SK-N-MC (cell line): Measurements from ENCODE around the gene YBX2.
A peak's percentile ranks its signal among the peaks of the same experiment; 100 is the strongest.

Experiments used
- DNase-seq: peaks from one replicate; pipeline ENCODE4 v3.0.0-alpha.2; 2011; ENCODE audit warnings: low read depth, low spot score
- H3K27ac ChIP-seq: fragments of 200-600 bp; sonication (generic); 2 replicates; pipeline ENCODE4 v1.5.1; 2016; ENCODE audit warnings: mixed run types
- H3K36me3 ChIP-seq: fragments of 200-600 bp; sonication (generic); 2 replicates; pipeline ENCODE4 v1.6.1; 2017; ENCODE audit warnings: antibody characterized with exemption, low read length, mixed read lengths; ENCODE audit not compliant: insufficient read depth
- H3K4me3 ChIP-seq: fragments of 200-600 bp; sonication (generic); 2 replicates; pipeline ENCODE4 v1.5.1; 2016
- H3K9ac ChIP-seq: fragments of 200-600 bp; sonication (generic); 2 replicates; pipeline ENCODE4 v1.8.0; 2017; ENCODE audit warnings: mixed run types, mixed read lengths; ENCODE audit not compliant: insufficient read length
- H3K9me3 ChIP-seq: fragments of 200-600 bp; sonication (generic); 2 replicates; pipeline ENCODE4 v1.6.1; 2017; ENCODE audit warnings: low read depth, mild to moderate bottlenecking, antibody characterized with exemption, low read length, moderate library complexity, mixed read lengths
- EZH2 ChIP-seq: fragments of 200-600 bp; sonication (generic); IDR thresholded peaks from one replicate; pipeline ENCODE4 v1.6.1; 2017; ENCODE audit warnings: antibody characterized with exemption
- FOXP2 ChIP-seq: optimal IDR thresholded peaks from 2 replicates; pipeline ENCODE3; 2011; ENCODE audit warnings: mild to moderate bottlenecking, moderate library complexity; ENCODE audit not compliant: insufficient read depth; ENCODE audit errors: extremely low read length, control extremely low read depth
- POLR2AphosphoS5 ChIP-seq: IDR thresholded peaks from 2 replicates; pipeline ENCODE4 v1.6.1; 2012; ENCODE audit warnings: mild to moderate bottlenecking, low read depth, low read length, borderline replicate concordance

Gene YBX2

DNA sequence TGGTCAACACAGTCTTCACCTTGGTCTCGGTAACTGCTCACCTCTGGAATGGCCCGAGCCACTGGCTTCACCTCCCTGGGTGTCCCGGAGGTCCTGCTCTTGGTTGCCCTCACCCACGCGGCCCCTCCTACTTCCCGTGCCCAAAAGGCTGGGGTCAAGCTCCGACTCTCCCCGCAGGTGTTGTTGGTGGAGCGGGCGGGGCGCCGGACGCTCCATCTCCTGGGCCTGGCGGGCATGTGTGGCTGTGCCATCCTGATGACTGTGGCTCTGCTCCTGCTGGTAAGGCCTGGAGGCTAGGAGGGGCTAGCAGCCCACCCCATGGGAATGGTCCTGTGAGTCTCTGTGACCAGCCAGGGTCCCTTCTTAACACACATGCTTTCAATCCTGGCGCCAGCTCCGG is 9.5 kb downstream of the YBX2 start:
- Histone ChIP-seq H3K36me3 (no peaks in the 10 kb centered on the region), H3K27ac (no peak overlapping the region), H3K9me3 (no peaks in the 10 kb centered on the region), H3K9ac (no peak overlapping the region), H3K4me3 (no peak overlapping the region)
- DNase-seq: no peak
- TF ChIP-seq EZH2: no peak
- no peak for TF ChIP-seq FOXP2
- TF ChIP-seq POLR2AphosphoS5: no peak

DNA sequence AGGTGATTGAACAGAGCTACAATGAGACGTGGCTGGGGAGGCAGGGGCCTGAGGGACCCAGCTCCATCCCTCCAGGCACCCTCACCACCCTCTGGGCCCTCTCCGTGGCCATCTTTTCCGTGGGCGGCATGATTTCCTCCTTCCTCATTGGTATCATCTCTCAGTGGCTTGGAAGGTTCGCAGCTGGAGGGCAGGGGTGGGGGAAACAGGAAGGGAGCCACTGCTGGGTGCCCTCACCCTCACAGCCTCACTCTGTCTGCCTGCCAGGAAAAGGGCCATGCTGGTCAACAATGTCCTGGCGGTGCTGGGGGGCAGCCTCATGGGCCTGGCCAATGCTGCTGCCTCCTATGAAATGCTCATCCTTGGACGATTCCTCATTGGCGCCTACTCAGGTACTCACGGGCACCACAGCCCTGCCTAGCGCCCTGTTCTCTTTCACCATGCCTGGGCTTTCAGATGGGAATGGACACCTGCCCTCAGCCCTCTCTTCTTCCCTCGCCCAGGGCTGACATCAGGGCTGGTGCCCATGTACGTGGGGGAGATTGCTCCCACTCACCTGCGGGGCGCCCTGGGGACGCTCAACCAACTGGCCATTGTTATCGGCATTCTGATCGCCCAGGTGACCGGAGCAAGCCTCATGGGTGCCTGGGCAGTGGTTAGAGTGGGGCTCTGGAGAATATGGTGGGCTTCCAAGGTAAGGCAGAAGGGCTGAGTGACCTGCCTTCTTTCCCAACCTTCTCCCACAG is 10.8 kb downstream of the YBX2 start:
- Histone ChIP-seq H3K4me3 (no peak overlapping the region), H3K9ac (no peak overlapping the region), H3K9me3 (no peaks in the 10 kb centered on the region), H3K36me3 (no peaks in the 10 kb centered on the region), H3K27ac (no peak overlapping the region)
- DNase-seq: no peak
- TF ChIP-seq POLR2AphosphoS5 (no peak), FOXP2 (no peak), EZH2 (no peak)

DNA sequence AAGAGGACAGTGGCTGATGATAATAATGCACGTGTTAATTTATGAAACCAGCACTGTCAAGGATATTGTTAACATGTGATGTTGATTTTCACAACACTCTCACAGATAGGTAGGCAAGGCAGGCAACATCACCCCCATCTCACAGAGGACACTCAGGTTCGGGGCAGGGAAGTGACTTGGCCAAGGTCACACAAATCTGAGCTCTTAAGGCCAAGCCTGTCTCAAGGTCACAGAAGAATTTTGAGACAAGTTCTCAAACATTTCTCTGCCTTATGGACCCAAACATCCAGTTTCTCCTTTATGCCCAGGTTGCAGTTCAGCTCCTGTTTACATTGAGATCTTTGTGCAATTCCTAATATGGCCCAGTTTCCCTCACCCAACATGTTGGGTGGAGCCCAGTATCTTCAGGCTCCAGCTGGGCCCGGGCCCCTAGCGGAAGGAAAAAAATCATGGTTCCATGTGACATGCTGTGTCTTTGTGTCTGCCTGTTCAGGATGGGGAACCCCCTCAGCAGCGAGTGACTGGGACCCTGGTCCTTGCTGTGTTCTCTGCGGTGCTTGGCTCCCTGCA is 11.6 kb downstream of the YBX2 start:
- no peak for TF ChIP-seq FOXP2
- no peak for TF ChIP-seq EZH2
- no peak for TF ChIP-seq POLR2AphosphoS5
- Histone ChIP-seq H3K4me3 (no peak overlapping the region), H3K9ac (no peak overlapping the region), H3K36me3 (no peaks in the 10 kb centered on the region), H3K27ac (no peak overlapping the region), H3K9me3 (no peaks in the 10 kb centered on the region)
- DNase-seq: no peak

DNA sequence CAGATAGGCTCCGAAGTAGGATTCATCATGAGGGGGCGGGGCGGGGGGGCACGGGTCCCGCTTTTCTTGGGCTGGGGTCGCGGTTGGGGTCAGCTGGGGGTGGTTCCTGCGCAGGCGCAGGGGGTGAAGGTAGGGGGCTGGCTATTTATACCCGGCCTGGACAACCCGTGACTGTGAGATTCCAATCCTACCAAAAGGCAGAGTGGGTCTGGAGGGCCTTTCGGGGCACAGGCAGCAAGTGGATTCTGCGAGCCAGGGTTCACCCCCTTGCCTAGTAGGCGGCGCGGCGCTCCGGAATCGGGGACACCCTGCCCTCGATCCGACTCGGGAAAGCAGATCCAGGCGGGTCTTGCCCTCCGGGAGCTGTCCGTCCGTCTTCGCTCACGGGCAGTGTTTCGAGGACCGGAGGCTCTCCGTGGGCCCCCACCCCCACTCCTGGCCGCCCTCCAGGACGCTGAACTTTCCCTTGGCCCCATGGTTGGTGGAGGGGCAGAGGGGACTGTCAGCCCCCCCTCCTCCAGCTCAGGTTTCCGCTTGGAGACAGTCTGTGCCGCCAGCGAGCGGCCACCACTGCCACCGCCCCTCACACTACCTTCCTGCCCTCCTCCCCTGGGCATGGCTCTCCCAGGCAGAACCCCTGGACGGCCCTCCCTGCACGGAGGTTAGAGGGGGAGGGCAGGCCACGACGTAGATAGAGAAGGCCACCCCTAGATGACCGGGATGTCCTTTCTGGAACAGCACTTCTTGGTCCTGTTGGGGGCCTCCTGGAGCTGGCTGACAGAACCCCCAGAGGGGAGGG is 12.3 kb downstream of the YBX2 start:
- DNase-seq: no peak
- TF ChIP-seq EZH2: no peak
- no peak for TF ChIP-seq POLR2AphosphoS5
- TF ChIP-seq FOXP2: no peak
- no peak overlapping the region for H3K27ac ChIP-seq
- peak overlapping the region; percentile 64 for H3K9ac ChIP-seq
- no peaks in the 10 kb centered on the region for H3K36me3 ChIP-seq
- no peaks in the 10 kb centered on the region for H3K9me3 ChIP-seq
- peak overlapping the region; percentile 87 for H3K4me3 ChIP-seq

DNA sequence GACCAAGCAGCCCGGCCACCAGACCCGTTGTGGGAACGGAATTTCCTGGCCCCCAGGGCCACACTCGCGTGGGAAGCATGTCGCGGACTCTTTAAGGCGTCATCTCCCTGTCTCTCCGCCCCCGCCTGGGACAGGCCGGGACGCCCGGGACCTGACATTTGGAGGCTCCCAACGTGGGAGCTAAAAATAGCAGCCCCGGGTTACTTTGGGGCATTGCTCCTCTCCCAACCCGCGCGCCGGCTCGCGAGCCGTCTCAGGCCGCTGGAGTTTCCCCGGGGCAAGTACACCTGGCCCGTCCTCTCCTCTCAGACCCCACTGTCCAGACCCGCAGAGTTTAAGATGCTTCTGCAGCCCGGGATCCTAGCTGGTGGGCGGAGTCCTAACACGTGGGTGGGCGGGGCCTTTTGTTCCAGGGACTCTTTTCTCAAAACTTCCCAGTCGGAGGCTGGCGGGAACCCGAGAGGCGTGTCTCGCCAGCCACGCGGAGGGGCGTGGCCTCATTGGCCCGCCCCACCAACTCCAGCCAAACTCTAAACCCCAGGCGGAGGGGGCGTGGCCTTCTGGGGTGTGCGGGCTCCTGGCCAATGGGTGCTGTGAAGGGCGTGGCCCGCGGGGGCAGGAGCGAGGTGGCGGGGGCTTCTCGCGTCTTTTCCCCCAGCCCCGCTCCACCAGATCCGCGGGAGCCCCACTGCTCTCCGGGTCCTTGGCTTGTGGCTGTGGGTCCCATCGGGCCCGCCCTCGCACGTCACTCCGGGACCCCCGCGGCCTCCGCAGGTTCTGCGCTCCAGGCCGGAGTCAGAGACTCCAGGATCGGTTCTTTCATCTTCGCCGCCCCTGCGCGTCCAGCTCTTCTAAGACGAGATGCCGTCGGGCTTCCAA is 13.1 kb downstream of the YBX2 start, which contains the start of gene SLC2A4:
Gene SLC2A4 (plus strand): TSS at position 645 of the 879 bp plus-strand sequence. CDS start 217 bp downstream, at position 862.
- peak; percentile 61 for DNase-seq
- Histone ChIP-seq H3K36me3 (no peaks in the 10 kb centered on the region), H3K9me3 (no peaks in the 10 kb centered on the region), H3K9ac (peak within 1 kb of the TSS; percentile 64), H3K4me3 (peak within 1 kb of the TSS; percentile 87), H3K27ac (no peak within 1 kb of the TSS)
- no peak for TF ChIP-seq EZH2

DNA sequence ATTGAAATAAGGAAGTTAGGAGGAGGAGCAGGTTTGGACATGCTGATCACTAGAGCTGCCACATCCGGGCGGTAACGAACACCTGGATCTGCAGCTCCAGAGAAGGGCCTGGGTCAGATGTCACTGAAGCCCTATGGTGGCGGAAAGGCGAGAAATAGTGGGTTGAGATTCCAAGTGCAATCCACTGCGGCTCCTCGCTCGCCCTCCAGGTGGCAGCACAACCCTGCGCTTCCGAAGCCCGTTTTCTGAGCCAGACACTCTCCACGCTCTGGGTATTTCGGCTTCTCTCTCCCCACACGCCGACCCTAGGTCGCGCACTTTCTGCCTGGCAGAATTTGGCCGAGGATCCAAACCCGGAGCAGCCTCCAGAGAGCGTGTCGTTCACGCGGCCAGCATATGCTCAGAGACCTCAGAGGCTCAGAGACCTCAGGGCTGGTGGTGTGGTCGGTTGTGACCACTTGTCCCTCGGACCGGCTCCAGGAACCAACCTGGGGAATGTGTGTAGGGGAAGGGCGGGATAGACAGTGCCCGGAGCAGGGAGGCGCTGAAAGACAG is 13.8 kb downstream of the YBX2 start:
- no peaks in the 10 kb centered on the region for H3K36me3 ChIP-seq
- DNase-seq: no peak
- peak overlapping the region; percentile 87 for H3K4me3 ChIP-seq
- H3K9me3 ChIP-seq: no peaks in the 10 kb centered on the region
- peak overlapping the region; percentile 13 for H3K9ac ChIP-seq
- no peak for TF ChIP-seq POLR2AphosphoS5
- no peak for TF ChIP-seq FOXP2
- no peak for TF ChIP-seq EZH2
- H3K27ac ChIP-seq: no peak overlapping the region

DNA sequence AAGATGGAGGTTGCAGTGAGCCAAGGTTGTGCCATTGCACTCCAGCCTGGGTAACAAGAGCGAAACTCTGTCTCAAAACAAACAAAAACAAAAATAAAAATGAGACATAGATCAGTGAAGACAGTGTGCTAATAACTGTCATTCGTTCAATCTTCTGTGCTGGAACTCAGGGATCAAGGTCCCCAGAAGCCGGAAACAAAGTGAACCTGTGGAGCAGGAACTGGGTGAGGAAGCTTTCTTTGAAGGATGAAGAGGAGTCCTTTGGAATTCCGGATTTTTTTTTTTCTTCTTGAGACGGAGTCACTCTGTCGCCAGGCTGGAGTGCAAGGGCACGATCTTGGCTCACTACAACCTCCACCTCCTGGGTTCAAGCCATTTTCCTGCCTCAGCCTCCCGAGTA is 15.0 kb downstream of the YBX2 start:
- no peak for DNase-seq
- Histone ChIP-seq H3K9me3 (no peaks in the 10 kb centered on the region), H3K27ac (no peak overlapping the region), H3K9ac (no peak overlapping the region), H3K36me3 (no peaks in the 10 kb centered on the region), H3K4me3 (no peak overlapping the region)
- TF ChIP-seq EZH2 (no peak), FOXP2 (no peak), POLR2AphosphoS5 (no peak)

DNA sequence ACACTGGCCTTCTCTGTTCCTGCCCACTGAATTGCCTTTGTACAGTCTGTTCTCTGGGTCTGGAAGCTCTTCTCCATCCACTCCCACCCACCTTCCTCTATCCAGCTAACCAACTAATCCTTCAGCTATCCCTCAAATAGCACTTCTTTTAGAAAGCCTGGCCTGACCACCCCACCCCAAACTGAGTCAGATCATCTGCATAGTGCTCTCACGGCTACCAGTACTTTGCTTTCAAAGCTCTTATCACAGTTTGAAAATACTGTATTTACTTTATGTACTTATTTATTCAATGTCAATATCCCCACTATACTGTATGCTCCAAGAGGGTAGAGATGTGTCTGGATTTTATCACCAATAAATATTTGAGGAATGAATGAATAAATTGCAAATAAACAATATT is 27.7 kb downstream of the YBX2 start:
- no peak for TF ChIP-seq EZH2
- TF ChIP-seq POLR2AphosphoS5: no peak
- TF ChIP-seq FOXP2: no peak
- H3K27ac ChIP-seq: no peak overlapping the region
- no peak overlapping the region for H3K9ac ChIP-seq

More for the DNA sequence above, 27.7 kb downstream of the YBX2 start:
- Histone ChIP-seq H3K4me3 (no peak overlapping the region), H3K9me3 (no peaks in the 10 kb centered on the region), H3K36me3 (no peaks in the 10 kb centered on the region)
- DNase-seq: no peak
